ENCODE results near the gene GPR17. TPM values are rescaled to one million over a fixed set of nuclear protein-coding genes. Genes with fewer than 3 reads are reported as not detected.

The GPR17 gene
- total RNA-seq, 1 experiment from 2014 or later, result not detected

DNA sequence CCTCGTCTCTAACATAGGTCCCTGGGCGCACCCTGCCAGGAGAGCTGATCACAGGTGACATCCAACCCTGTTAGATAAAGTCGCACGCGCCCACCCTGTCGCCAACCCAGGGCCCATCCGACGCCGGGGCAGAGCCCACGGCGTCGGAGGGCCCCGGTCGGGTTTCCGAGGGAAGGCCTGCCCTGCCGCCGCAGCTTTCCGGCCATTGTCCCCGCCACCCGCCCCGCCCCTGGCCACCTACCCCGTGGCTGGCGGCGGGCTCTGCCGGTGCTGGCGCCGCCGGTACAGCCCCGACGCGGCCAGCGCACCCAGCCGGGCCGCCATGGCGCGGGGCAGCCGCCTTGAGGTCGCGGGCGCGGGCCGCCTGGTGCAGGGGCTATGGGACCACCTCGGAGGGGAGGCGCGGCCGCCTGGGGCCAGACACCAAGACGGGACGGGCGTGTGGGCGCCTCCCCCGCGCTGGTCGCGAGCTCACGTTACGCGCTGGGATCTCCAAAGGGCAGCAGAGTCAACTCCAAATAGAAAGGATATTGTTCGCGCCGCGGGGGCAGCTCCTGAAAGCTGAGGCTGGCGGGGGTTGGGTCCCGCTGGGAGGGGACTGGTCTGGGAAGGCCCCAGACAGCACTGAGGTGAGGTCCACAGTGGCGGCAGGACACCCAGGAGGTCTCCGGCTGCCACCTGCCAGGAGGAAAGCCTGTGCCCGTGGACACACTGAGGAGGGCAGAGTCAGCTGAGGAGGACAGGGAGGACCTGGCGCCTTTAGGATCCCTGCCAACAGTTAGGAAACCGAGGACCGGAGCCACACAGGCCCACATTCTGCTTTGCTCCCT is 18.3 kb downstream of the GPR17 start:
- DNase-seq (ENCODE audit: extremely low read depth, low read depth), result no peak

DNA sequence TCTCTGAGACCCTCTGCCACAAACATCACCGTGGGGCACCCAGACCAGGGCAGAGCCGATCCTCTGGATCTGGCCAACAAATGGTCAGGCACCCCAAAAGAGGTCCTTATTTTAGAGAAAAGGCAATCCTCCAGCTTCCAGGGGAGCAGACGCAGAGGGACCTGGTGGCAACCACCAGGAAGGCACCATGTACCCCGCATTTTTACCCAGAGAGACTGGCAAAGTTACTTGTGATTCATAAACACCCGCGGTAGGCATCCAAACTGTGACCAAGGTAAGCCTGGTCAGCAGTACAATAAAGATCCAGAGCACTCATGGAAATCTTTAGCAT is 18.9 kb downstream of the GPR17 start:
- no peak for DNase-seq (ENCODE audit: extremely low read depth, low read depth)

DNA sequence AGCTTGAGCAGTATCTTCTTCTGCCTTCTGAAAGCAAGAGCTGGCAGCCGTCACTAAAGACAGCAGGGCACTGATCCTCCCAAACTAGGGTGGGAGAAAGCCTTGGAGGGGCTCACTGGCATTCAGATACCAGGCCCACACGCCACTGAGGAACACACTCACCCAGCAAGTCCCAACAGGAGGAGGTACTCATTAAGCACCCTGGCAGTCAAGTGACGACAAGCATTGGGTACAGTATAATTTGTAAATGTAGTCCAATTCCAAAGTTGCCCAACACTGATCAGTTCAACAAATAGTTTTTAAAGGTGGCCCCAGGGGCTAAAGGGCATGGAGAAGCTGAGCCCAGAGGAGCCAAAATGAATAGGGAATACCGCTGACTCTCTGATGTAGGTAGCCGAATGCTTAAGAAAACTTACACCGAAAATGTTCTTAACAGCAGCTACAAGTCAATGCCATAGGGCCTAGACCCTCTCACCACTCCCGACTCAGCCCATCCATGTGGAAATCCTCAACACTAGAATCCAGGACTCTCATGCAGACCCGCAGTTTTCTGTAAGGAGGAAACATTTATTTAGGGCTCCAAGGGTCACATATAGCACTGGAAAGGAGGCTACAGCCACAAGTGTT is 19.4 kb downstream of the GPR17 start:
- no peak for DNase-seq (ENCODE audit: extremely low read depth, low read depth)

DNA sequence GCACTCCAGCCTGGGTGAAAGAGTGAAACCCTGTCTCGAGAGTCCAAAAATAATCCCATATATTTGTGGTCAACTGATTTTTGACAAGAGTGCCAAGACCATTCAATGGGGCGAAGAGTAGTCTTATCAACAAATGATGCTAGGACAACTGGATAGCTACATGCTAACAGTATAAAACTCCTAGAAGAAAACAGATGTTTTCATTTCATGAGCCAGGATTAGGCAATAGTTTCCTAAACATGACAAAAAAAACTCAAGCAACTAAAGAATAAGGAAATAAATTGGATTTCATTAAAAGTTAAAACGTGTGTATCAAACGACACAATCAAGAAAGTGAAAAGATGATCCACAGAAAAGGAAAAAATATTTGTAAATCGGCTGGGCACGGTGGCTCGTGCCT is 23.1 kb downstream of the GPR17 start:
- no peak for DNase-seq (ENCODE audit: extremely low read depth, low read depth)

DNA sequence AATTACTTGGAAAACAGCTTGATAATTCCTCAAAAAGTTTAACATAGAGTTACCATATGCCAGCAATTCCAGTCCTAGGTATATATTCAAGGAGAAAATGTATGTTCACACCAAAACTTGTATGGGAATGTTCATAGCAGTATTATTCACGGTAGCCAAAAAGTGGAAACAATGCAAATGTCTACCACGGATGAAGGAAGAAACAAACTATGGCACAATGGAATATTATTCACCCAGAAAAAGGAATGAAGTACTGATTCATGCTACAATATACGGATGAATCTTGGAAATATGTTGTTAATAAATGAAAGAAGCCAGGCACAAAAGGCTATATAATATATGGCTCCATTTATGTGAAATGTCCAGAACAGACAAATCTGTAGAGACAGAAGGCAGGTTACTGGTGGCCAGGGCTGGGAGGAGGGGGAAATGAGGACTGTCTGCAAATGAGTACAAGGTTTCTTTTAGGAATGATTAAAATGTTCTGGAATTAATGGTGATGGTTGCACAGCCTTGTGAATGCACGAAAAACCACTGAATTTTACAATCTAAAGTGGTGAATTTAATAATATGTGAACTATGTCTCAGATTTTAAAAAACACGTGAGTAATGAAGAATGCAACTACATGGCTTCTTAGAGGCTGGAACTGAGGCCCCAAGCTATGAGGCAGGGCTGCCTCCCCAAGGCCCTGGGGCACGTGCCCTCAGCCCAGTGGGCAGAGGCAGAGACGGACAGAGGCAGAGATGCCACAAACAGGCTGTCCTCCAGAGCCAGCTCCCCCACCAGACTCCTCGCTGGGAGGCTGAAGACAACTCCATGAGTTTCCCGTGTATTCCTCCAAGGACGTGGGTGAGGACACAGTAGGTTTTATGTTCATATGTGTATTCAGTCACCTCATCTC is 24.4 kb downstream of the GPR17 start:
- DNase-seq (ENCODE audit: extremely low read depth, low read depth), result no peak

DNA sequence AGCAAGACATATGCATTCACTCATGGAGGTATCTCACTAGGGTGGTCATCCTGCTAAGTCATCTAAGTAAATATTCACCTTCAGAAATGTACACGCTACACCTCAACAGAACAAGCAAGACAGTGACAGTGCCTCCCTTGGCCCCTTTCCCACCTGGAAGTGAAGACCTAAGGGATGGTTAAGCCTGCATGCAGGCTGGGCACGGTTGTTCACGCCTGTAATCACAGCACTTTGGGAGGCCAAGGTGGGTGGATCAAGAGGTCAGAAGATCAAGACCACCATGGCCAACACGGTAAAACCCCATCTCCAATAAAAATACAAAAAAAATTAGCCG is 25.0 kb downstream of the GPR17 start:
- DNase-seq (ENCODE audit: extremely low read depth, low read depth), result no peak

DNA sequence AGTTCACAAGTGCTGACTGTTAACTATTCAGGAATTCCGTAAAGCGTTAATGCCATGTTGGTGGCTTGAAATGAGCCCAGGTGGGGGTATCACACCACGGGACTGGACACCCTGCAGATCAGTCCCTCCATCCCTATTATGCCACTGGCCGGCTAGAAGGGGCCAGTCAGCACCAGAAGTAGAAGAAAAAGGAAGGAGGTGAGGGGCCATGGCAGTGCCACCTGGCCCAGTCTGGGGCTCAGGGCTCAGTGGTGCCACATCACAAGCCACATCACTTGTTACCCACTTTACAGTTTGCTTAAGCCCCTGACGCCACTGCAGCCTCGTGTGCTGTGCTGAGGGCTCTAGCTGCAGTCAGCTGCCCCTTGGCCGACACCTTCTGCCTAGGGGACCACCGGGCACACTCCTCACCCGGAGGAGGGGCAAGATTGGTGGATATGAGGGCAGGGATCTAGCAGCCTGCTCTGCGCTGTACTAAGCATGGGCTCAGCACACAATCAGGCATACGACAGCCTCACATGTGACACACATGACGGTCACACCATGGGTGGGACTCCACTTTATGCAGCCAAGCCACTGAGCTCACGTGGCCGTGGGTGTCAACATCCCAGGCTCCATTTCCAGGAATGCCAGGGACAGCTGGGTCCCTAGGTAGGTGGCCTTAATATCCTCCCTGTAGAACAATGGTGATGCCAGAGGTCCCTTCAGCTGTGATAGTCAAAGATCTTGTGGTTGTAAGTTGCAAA is 25.8 kb downstream of the GPR17 start:
- DNase-seq (ENCODE audit: extremely low read depth, low read depth), result no peak

DNA sequence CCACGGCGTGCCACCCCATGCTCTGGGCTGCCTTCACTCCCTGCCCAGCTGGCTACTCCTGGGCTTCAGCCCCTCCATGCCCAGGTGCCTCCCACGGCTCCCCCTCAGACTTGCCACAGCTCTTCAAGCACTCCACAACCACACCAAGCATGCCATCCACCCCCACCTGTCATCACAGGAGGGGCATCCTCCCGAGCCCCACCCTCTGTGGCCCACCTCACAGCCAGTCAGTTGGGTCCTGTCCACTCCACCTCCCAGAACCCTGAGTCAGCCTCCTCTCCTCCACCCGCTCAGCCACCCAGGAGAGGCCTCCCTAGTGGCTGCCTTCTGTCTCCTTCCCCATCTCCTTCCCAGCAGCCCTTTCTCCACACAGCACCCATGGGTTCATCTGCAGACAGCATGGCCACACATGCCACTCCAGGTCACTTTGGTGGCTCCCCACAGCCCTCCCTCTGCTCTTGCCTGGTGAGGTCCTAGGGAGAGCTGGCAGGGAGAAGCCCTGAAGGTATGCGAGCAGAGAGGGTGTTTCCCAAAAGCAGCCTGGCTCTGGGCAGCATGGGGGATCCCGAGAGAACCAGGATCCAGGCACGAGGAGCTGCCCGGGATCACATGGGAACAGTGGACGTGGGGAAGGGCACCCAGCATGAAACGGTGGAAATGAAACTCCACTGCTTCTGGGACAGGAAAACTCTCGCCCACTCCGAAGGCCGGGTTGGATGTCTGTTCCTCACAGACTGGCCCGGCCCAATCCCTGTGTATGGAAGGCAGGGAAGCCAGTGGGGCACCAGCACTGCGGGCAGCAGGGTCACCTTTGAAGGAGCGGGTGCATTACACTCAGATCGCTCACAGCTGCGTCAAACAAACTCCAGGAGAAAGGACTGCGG is 26.6 kb downstream of the GPR17 start:
- DNase-seq (ENCODE audit: extremely low read depth, low read depth), result no peak

- DNase-seq (ENCODE audit: extremely low read depth, low read depth), result no peak
Observed at GRCh38 chr2:127673291-127674069, 27.5 kb downstream of the GPR17 start.

- DNase-seq (ENCODE audit: extremely low read depth, low read depth), result no peak
Observed at GRCh38 chr2:127674241-127675209, 28.6 kb downstream of the GPR17 start.

GRCh38 chr2:127675331-127676261 is 29.6 kb downstream of the GPR17 start, which contains the start of gene LIMS2:
LIMS2 (minus strand) TSS chr2:127675530; CDS start chr2:127675024, 506 bp downstream.
- DNase-seq (ENCODE audit: extremely low read depth, low read depth), result no peak

DNA sequence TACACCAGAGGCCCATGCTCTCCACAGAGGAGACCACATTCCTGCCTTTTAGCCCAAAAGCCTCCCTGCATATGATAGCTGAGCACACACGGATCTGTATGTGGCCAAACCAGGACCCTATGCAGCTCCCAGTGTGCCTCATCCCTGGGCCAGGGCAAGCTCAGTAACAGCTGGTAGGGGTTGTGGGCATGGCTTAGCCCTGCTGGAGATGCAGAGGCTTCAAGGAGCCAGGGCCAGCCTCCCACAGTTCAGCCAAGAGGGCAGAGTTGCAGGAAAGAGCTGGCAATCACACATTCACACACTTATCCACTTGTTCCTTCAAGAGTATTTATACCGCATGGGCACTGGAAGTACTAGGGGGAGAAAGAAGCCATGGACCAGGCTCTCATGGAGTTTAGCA is 31.0 kb downstream of the GPR17 start:
- DNase-seq (ENCODE audit: extremely low read depth, low read depth), result no peak

DNA sequence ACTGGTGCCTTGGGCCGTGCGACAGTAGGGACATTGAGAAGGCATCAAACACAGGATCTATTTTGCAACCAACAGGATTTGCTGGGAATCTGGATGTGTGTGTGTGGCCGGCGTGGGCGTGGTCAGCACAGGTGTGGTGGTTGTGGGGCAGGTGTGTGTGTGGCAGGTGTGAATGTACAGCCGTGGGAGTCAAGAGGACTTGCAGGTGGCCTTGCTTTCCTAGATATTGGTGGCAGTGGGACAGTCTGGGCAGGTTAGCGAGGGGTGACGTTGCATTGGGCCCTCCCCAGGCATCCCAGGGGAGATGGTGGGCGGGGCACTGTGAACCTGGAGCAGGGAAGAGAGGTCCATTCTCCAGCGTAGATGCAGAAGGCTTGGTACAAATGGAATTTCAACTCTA is 32.6 kb downstream of the GPR17 start:
- DNase-seq (ENCODE audit: extremely low read depth, low read depth), result no peak

GRCh38 chr2:127678991-127679390 is 33.0 kb downstream of the GPR17 start:
- no peak for DNase-seq (ENCODE audit: extremely low read depth, low read depth)

DNA sequence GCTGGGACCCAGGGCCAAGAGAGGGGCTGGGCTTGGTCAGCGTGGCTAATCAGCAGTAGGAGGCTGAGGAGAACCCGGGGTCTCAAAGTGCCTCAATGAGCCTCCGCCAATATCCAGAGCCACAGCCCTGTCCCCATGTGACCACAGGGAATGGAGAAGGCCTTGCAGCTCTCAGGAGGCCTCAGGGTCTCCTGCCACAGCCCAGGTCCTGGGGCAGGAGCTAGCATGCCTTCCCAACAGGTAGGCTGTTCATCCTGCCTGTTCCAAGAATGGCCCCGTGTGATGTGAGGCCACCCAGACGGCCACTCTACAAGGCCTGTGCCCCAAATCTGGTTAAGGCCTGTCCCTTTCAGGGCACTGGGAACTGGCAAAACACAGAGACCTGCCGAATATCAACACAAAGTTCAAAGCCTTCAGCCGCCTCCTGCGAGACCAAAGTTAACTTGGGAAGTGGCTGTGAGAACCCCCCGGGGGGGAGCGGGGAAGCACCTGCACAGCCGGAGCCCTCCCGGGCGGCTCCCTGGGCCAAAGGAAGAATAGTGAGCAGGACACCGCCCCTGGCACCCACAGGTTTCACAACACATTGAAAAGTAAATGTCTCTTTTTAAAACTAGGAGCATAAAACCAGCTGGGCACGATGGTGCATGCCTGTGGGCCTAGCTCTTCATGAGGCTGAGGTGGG is 33.9 kb downstream of the GPR17 start:
- DNase-seq (ENCODE audit: extremely low read depth, low read depth), result no peak

DNA sequence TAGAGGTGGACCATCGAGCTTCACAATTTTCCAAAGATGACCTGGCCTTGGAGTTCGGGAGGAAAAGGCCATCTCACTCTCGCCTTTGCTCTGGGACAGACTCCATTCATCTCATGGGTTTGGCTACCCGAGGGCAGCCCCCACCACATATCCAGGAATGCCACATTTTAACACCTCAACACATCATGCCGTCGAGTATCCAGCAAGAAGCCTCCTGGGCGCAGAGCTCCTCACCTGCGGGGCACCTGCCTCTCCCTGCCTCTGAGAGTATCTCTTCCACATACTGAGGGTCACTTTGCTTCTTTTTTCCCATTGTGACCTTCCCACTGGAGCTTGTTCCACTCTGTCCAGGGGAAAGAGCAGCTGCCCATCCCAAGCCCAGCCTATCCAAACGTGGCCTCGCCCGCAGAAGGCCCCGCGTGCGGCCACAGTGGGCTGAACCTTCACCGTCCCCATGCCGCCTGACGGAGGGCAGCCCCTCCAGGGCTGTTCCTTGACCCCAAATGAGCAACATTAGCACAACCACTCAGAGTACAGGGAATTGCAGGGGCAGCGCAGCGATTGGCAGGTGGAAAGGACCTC is 34.8 kb downstream of the GPR17 start:
- no peak for DNase-seq (ENCODE audit: extremely low read depth, low read depth)

All from NCI-H460 (cell line).